ENCODE measurements around the gene LRGUK.

Gene LRGUK

DNA sequence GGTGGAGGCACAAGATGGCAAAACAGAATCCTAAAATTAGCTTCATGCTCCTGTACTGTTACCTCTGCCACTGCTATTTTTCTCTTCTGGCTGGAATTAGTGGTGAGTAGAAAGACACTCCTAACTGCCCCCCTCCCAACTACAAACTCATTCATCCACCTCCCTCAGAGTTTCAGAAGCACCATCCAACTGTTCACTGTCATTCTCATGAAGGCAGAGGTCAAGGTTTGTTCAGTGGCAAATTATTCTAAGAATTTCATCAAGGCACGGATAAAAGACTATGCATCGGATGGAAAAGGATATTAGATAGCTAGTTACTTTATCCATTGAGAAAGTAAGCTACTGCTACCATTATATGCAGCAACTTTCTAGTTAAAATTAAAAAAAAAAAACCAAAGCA is 59.7 kb downstream of the LRGUK start:
- Histone ChIP-seq H3K4me3 (ENCODE audit: low read length) (no peak overlapping the region), H3K9me3 (ENCODE audit: insufficient read depth, low read depth, low read length) (no peaks in the 10 kb centered on the region), H3K9ac (ENCODE audit: low read depth, low read length) (no peak overlapping the region), H3K27ac (ENCODE audit: low read depth, low read length) (no peak overlapping the region), H3K27me3 (ENCODE audit: insufficient read depth, low read length) (no peaks in the 10 kb centered on the region), H3K4me1 (ENCODE audit: insufficient read depth, low read length) (peaks cover 15% of the 10 kb centered on the region), H3K36me3 (ENCODE audit: insufficient read depth, low read length) (no peaks in the 10 kb centered on the region)
- WGBS: 86% methylated on average over 2 of the region's 2 CpGs

DNA sequence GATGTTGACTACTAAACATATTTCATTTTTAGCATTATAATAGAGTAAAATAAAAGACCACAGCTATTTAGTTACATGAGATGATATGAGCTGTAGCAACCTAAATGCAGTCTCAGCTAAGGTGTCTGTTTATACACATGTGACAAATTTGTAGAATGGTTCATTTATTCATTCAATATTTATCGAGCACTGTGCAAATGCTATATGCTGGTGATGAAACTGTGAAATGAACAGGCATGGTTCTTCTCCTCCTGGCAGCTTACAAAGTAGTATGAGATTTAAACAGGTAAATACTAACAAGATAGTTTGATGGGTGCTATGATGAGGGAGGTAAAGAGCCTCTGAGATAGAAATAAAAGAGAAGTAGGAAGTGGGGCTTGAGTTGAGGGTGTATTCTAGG is 60.8 kb downstream of the LRGUK start:
- Histone ChIP-seq H3K36me3 (ENCODE audit: insufficient read depth, low read length) (no peaks in the 10 kb centered on the region), H3K4me1 (ENCODE audit: insufficient read depth, low read length) (peaks cover 15% of the 10 kb centered on the region), H3K27me3 (ENCODE audit: insufficient read depth, low read length) (no peaks in the 10 kb centered on the region), H3K9ac (ENCODE audit: low read depth, low read length) (no peak overlapping the region), H3K9me3 (ENCODE audit: insufficient read depth, low read depth, low read length) (no peaks in the 10 kb centered on the region), H3K27ac (ENCODE audit: low read depth, low read length) (no peak overlapping the region), H3K4me3 (ENCODE audit: low read length) (no peak overlapping the region)
- WGBS: 100% methylated on average over 1 of the region's 1 CpG

DNA sequence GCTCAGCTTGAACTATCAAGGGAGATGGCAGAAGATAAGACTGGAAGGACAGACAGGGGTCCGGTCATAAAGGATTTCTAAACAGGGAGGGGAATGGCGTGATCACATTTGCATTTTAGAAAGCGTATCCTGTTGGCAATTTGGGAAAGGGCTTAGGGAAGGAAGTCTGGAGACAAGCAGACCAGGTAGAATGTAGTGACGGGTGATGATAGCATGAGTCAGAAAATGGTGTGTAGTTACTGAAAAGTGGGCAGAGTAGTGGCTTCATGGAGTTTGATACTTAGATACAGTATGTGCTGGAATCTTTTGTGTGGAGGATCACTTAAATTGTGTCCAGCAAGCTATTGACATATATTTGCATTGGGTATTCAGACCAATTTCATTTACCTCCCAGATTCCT is 61.2 kb downstream of the LRGUK start:
- Histone ChIP-seq H3K36me3 (ENCODE audit: insufficient read depth, low read length) (no peaks in the 10 kb centered on the region), H3K9me3 (ENCODE audit: insufficient read depth, low read depth, low read length) (no peaks in the 10 kb centered on the region), H3K4me1 (ENCODE audit: insufficient read depth, low read length) (peaks cover 15% of the 10 kb centered on the region), H3K9ac (ENCODE audit: low read depth, low read length) (no peak overlapping the region), H3K27ac (ENCODE audit: low read depth, low read length) (no peak overlapping the region), H3K4me3 (ENCODE audit: low read length) (no peak overlapping the region), H3K27me3 (ENCODE audit: insufficient read depth, low read length) (no peaks in the 10 kb centered on the region)
- 91% methylated on average over 4 of the region's 4 CpGs for WGBS

DNA sequence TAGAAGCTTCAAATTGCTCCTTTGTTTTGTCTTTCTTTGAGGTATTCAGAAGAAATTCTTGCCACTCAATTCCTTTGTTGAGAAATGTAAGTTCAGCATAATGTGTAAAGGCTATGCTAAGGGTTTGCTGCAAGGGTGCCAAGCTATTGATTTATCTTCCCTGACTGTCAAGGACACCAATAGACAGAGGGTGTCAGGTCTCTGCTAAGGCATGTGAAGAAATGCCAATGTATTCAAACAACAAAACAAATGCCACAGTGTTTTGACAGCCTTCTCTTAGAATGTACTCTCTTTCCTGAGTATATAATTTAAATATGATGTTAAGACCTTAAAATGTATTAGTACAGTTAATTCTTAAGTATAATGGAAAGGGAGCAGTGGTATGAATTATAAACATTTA is 62.4 kb downstream of the LRGUK start:
- H3K9me3 ChIP-seq (ENCODE audit: insufficient read depth, low read depth, low read length): no peaks in the 10 kb centered on the region
- H3K27ac ChIP-seq (ENCODE audit: low read depth, low read length): no peak overlapping the region
- peaks cover 15% of the 10 kb centered on the region for H3K4me1 ChIP-seq (ENCODE audit: insufficient read depth, low read length)
- H3K27me3 ChIP-seq (ENCODE audit: insufficient read depth, low read length): no peaks in the 10 kb centered on the region
- H3K4me3 ChIP-seq (ENCODE audit: low read length): no peak overlapping the region
- H3K36me3 ChIP-seq (ENCODE audit: insufficient read depth, low read length): no peaks in the 10 kb centered on the region
- no peak overlapping the region for H3K9ac ChIP-seq (ENCODE audit: low read depth, low read length)

DNA sequence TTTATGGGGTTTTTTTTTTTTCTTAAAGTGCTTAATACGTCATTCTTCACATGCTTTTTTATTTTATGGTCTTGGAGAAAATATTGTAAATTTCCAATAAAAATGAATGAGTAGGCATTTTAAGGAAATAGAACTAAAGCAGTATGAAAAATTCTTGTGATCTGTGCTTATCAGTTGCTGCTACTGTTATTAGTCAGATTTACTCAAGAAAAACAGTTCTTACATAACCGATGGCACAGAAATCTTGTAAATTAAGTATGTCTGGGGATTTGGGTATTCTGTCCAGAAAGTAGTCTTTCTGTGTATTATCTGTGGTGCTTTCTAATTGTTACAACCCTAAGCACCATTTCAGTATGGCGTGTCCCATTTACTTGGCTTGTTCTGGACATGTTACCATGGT is 64.7 kb downstream of the LRGUK start:
- Histone ChIP-seq H3K9me3 (ENCODE audit: insufficient read depth, low read depth, low read length) (no peaks in the 10 kb centered on the region), H3K36me3 (ENCODE audit: insufficient read depth, low read length) (no peaks in the 10 kb centered on the region), H3K27me3 (ENCODE audit: insufficient read depth, low read length) (no peaks in the 10 kb centered on the region), H3K27ac (ENCODE audit: low read depth, low read length) (no peak overlapping the region), H3K9ac (ENCODE audit: low read depth, low read length) (no peak overlapping the region), H3K4me1 (ENCODE audit: insufficient read depth, low read length) (peaks cover 21% of the 10 kb centered on the region), H3K4me3 (ENCODE audit: low read length) (no peak overlapping the region)
- 96% methylated on average over 2 of the region's 3 CpGs for WGBS

DNA sequence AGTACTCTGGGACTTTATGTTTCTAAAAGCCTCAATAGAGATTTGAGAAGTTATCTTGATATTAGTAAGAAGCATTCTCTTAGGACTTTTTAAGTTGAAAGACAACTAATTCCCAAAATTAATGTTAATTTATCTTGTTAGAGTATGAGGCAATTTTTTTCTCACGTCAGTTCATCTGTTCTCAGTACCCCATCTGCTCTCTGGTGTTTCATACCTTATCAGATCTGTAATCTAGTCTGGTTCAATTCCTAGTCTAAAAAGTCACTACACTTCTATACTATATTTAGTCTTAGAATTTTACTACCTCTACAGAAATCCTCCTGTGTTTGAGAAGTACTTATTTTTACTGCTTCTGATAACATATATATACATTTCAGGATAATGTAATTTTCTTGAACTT is 66.1 kb downstream of the LRGUK start:
- Histone ChIP-seq H3K9me3 (ENCODE audit: insufficient read depth, low read depth, low read length) (no peaks in the 10 kb centered on the region), H3K27me3 (ENCODE audit: insufficient read depth, low read length) (no peaks in the 10 kb centered on the region)
- 100% methylated on average over 1 of the region's 1 CpG for WGBS

DNA sequence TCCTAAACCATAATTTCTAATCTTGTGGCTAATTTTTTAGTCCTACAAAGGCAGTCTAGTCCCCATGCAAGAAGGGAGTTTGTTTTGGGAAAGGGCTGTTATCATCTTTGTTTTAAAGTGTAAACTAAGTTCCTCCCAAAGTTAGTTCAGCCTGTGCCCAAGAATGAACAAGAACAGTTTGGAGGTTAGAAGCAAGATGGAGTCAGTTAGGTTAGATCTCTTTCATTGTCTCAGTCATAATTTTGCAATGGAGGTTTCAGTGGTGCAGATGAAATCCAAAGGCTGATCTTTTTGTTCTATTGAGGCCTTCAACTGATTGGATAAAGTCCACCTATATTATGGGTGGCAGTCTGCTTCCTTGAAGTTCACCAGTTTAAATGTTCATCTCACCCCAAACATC is 68.1 kb downstream of the LRGUK start:
- Histone ChIP-seq H3K4me1 (ENCODE audit: insufficient read depth, low read length) (peaks cover 15% of the 10 kb centered on the region; the same call in 1 of the 2 replicates), H3K4me3 (ENCODE audit: low read length) (no peak overlapping the region), H3K9ac (ENCODE audit: low read depth, low read length) (no peak overlapping the region), H3K36me3 (ENCODE audit: insufficient read depth, low read length) (no peaks in the 10 kb centered on the region), H3K27ac (ENCODE audit: low read depth, low read length) (no peak overlapping the region), H3K27me3 (ENCODE audit: insufficient read depth, low read length) (no peaks in the 10 kb centered on the region), H3K9me3 (ENCODE audit: insufficient read depth, low read depth, low read length) (no peaks in the 10 kb centered on the region)

More for the DNA sequence above, 66.1 kb downstream of the LRGUK start:
- H3K9ac ChIP-seq (ENCODE audit: low read depth, low read length): no peak overlapping the region
- H3K4me1 ChIP-seq (ENCODE audit: insufficient read depth, low read length): peaks cover 29% of the 10 kb centered on the region
- no peak overlapping the region for H3K4me3 ChIP-seq (ENCODE audit: low read length)
- no peak overlapping the region for H3K27ac ChIP-seq (ENCODE audit: low read depth, low read length)
- H3K36me3 ChIP-seq (ENCODE audit: insufficient read depth, low read length): no peaks in the 10 kb centered on the region

DNA sequence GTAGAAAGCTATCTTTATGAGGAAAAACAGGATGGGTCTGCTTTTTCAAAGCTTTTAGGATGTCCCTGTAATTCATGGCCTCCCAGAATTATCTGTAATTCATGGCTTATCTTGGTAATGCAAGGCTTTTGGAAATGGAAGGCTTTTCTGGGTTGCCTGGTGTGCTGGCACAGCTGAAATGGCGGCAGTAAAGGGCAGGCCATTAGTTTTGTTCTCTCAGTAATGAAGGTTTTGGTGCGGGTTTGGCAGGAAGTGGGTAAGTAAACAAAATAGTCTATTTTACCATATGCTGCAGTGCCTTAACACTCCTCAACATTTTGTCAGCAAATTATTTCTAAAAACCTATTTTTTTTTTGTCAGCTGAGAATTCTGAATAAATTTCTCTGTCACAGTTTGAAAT is 69.3 kb downstream of the LRGUK start:
- Histone ChIP-seq H3K27ac (ENCODE audit: low read depth, low read length) (no peak overlapping the region), H3K27me3 (ENCODE audit: insufficient read depth, low read length) (no peaks in the 10 kb centered on the region), H3K36me3 (ENCODE audit: insufficient read depth, low read length) (no peaks in the 10 kb centered on the region), H3K4me3 (ENCODE audit: low read length) (no peak overlapping the region), H3K9ac (ENCODE audit: low read depth, low read length) (no peak overlapping the region), H3K9me3 (ENCODE audit: insufficient read depth, low read depth, low read length) (no peaks in the 10 kb centered on the region), H3K4me1 (ENCODE audit: insufficient read depth, low read length) (peaks cover 15% of the 10 kb centered on the region; the same call in 1 of the 2 replicates)
- 96% methylated on average over 2 of the region's 2 CpGs for WGBS

DNA sequence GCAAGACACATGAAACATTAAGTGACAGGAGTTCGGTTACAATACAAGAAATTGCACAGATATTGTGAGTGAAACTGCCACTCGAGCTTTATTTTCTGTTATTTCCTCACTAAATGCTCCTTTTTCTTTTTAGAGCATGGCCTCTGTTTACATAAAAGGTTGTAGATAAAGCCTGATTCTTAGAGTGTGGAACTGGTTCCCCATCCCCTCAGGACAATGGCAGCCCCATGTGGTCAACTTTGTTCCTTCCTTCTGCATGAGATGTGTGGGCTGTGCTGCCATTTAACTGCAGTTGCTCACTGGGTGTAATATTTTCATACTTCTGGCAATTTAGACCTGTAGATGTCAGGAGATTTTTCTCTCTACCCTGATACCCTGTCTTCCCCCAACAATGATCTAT is 70.2 kb downstream of the LRGUK start:
- H3K36me3 ChIP-seq (ENCODE audit: insufficient read depth, low read length): no peaks in the 10 kb centered on the region
- no peaks in the 10 kb centered on the region for H3K27me3 ChIP-seq (ENCODE audit: insufficient read depth, low read length)
- H3K27ac ChIP-seq (ENCODE audit: low read depth, low read length): no peak overlapping the region
- 95% methylated on average over 2 of the region's 2 CpGs for WGBS
- no peak overlapping the region for H3K9ac ChIP-seq (ENCODE audit: low read depth, low read length)
- H3K9me3 ChIP-seq (ENCODE audit: insufficient read depth, low read depth, low read length): no peaks in the 10 kb centered on the region
- H3K4me3 ChIP-seq (ENCODE audit: low read length): no peak overlapping the region
- H3K4me1 ChIP-seq (ENCODE audit: insufficient read depth, low read length): peaks cover 15% of the 10 kb centered on the region; the same call in 1 of the 2 replicates

DNA sequence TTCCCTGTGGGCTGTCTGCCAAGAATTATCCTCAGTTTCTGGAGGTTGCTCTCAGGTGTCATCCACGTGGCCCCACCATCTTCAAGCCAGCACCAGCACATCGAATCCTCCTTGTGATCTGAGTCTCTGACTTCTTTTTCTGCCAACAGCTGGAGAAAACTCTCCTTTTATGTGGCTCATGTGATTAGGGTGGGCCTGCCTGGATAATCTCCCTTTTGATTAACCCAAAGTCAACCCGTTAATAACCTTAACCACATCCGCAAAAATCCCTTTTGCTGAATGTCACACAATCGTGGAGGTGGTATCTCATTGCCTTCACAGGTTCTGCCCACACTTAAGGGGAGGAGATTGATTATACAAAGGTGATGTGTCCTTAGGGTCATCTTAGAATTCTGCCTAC is 73.8 kb downstream of the LRGUK start:
- H3K4me3 ChIP-seq (ENCODE audit: low read length): no peak overlapping the region
- H3K9me3 ChIP-seq (ENCODE audit: insufficient read depth, low read depth, low read length): no peaks in the 10 kb centered on the region
- H3K36me3 ChIP-seq (ENCODE audit: insufficient read depth, low read length): no peaks in the 10 kb centered on the region
- H3K9ac ChIP-seq (ENCODE audit: low read depth, low read length): no peak overlapping the region
- H3K4me1 ChIP-seq (ENCODE audit: insufficient read depth, low read length): peaks cover 15% of the 10 kb centered on the region; the same call in 1 of the 2 replicates
- H3K27ac ChIP-seq (ENCODE audit: low read depth, low read length): no peak overlapping the region
- 89% methylated on average over 5 of the region's 5 CpGs for WGBS
- H3K27me3 ChIP-seq (ENCODE audit: insufficient read depth, low read length): no peaks in the 10 kb centered on the region

DNA sequence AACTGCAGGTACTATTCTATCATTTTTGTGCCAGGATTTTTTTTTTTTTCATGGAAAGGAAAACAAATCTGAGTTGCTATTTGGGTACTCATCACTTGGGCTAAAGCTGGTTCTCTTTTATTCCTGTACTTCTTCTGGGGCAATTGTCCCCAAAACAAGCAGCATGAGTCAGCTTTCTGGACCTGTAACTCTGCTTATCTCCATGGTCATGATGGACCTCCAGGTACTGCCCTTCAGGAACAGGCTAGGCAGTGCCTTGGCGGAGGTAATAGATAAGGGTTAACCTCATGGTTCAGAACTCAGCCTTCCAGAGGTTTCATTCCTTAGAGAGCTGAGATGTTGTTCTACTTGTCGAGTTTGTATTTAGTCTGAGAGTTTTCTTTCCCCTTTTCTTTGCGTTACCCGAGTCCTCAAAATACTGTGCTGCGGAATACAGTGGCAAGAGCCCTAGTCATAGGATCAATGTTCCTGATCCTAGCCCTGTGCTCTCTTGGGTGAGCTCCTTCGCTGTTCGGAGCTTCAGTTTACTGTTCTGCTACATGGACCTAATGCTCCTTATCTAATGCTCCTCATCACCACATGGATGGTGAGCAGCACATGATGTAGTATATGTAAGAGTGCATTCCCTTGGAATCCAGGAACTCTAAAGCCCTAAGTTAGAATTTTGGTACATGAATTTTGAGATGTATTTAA is 74.6 kb downstream of the LRGUK start:
- 80% methylated on average over 7 of the region's 7 CpGs for WGBS
- Histone ChIP-seq H3K4me3 (ENCODE audit: low read length) (no peak overlapping the region), H3K9ac (ENCODE audit: low read depth, low read length) (no peak overlapping the region), H3K9me3 (ENCODE audit: insufficient read depth, low read depth, low read length) (no peaks in the 10 kb centered on the region), H3K27me3 (ENCODE audit: insufficient read depth, low read length) (no peaks in the 10 kb centered on the region), H3K27ac (ENCODE audit: low read depth, low read length) (no peak overlapping the region), H3K36me3 (ENCODE audit: insufficient read depth, low read length) (no peaks in the 10 kb centered on the region), H3K4me1 (ENCODE audit: insufficient read depth, low read length) (peaks cover 11% of the 10 kb centered on the region; the same call in 1 of the 2 replicates)
